SW480 (cell line): ENCODE measurements around the gene MED26.

Experiments used
- DNase-seq: peaks from one replicate; pipeline ENCODE4 v3.0.0-alpha.2; 2016; ENCODE audit warnings: low spot score

The MED26 gene

DNA sequence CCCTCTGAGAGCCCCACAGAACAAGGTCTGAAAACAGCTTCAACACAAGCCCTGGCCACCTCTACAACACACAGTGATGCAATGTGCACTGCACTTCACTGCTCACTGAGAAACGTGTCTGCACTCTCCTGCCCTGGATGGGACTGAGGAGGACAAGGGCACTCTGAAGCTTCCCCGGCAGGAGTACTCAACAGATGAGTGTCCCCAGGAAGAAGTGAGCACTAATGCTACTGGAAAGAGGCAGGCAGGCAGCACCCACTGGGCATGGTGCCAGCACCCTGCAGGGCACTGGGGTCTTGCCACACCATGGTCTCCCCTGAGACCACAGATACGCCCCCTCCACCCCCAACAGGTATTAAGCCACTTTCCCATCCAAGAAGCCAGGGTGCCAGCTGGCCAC is 38.1 kb downstream of the MED26 start:
- DNase-seq = no peak

DNA sequence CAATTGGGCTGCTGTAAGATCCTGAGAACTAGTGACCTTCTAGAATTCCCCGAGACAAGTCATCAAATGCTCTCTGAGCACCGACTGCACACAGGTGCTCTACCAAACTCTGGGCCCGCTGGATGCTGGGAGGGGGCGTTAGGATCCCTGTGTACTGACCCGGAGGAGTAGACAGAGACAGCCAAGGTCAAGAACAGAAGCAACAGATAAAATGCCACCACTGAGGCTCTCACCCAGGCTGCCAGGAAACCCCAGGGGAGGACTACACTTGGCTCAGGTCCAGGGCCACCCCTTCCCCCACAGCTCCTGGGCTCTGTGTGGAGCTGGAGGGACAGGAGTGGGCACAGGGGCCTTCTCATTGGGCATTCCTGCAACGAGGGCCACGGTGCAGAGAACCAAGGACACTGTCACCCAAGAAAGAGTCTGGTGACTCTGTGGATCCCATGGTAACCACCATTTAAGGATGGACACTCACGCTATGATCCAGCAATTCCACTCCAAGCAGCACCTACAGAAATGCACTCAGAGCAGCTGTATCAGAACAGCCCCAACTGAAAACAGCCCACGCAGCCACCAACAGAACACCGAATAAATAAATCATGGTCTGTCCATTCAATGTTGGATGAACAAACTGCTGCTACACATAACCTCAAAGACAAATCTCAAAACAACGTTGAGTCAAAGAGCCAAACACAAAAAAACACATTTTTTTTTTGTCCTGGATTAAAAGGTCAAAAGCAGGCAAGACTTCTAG is 39.0 kb downstream of the MED26 start:
- DNase-seq = no peak

DNA sequence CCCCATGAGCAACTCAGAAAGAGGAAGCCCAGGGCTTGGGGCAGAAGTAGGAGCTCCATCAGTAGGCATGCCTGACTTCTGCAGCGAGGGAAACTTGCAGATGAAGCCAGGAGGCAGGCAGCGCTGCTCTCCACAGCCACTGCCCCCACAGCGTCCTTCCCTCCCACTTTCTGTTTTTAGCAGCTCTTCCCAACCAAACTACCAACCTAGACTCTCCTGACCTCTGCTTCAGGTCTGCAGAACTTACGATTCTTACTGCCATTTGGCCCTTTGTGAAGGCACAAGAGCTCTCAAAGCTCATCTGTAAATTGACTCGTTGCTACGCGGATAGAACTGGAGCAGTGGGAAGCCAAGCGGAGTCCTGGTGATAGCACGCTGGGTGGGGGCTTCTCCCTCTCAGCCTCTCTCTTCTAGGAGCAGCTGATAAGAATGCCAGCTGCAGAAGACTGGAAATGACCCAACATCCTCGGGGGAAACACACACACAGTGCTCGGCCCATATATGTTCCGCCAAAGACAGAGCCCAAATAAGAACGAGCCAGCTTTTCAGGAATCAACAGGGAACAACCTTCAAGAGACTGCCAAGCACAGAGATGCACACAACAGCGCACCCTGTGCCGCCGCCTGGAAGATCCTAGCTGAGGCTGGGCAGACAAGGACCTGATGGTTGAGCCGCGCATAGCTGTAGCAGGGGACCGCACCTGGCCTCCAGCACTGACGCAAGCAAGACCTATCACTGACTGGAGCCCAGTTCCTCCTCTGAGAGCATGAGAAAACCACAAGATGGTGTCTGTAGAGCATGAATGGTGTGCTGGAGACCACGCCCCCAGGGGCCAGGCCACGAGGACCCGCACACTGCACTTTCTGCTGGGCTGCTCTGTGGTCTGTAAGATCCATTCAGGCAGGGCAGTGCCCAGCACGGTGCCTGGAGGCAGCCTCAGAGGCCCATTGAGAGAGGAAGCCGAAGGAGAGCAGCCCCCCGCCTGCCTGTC is 39.9 kb downstream of the MED26 start:
- DNase-seq = no peak

DNA sequence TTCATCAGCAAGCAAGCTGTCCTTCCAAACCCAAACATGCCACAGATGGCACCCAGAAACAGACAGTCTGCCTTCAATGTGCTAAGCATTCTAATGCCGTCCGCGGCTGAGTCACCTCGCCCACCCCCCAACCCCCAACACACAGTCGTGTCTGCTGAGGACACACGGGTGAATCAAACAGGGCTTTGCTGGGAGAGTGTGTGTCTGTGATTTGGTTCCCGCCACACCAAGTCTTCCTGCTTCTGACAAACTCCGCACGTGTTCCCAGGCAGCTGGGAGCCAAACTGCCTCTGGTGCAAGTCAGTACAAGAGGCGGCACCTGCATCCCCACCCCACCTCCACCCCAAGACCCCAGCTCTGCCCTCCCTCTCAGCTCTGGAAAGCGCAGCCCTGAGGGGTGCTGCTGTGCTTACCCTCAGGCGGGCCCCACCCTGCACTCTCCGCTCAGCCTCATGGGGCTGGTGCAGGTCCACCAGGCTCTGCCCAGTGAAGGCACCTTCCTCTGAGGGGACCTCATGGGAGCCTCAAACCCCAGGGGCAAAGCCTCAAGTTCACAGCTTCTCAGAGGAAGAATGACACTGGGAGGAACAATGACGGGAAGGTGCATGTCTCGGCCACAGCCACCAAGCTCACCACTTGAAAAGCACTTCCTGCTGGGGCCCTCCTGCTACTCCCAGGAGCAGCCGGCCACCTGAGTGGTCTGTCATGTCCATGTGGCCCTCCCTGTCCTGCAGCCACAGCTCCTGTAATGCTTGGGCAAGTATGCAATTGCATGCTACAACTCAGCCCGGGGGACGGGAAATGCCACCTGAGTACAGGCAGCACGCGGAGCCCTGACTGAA is 40.8 kb downstream of the MED26 start:
- DNase-seq = no peak

DNA sequence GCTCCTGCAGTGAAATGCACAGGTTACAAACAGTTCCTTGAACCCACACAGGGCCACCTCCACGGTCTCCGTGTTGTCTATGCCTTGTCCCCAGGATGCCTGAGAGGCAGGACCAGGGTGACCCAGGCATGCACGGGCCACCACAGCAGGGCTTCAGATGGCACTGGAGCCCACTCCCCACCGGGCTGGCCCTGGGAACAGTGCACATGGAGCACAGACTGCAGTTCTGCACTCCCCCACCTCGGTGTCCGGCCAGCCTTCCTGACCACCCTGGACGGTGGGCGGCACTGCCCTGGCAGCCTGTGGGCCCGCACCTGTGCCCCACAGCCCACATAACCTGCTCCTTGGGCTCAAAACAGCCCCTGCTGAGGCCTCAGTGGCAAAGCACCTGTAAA is 41.5 kb downstream of the MED26 start:
- DNase-seq = no peak

DNA sequence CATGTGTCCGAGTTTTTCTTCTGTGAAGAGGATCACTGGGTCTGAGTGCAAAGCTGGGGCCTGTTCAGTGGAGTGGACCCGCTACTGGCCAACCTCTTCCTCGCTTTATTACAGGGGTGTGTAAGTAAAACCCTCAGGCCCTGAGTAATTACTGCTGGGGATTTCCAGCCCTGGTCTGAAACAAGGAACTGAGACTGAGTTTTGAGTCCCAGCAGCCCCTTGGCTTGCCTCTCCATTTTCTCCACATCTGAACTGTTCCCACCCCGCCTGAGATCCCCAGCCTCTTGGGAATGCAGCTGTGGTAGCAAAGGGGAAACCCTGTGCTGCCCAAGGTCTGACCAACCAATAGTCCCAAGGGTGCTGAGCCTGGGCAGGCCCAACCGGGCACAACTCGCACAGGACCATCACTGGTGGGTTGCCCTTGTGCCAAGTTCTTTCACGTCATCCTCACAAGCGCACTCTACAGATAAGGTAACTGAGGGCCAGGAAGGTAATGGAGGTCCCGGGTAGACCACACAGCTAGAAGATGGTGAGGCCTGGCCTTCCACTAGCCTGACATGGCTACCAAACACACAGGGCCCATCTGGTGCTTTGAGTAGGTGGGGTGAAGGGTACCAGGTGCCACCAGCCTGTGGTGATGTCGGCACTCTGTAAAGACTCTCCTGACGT is 42.1 kb downstream of the MED26 start:
- DNase-seq = no peak

DNA sequence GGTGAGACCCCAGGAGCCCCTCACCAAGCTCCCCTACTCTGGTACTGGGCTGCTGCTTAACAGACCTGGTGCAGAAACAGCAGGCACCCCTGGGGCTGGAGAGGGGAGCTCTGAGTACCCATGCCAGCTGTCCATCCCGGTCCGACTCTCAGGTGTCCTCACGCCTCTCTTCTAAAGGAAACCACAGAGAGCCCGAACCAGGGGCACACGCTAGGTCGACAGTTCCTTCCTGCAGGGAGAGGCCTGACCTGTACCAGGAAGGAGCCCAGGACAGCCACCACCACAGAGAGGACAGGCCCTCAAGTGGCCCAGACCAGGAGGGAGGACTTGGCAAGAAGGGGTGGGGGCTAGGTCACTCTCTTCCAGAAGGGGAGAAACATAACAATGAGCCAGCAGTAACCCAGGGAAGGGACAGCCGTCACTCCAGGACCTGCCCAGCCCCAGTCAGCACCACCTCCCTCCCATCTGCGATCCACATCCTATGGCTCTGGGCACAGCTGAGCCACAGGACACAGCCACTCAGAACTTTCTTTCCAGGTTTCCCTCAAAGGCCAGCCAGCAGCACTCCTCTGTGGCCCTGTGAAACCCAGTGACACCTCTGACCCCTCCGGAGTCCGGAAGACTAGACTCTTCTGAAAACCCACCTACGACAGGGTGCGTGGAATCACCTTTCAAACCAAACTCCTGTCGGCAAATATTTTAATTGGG is 42.8 kb downstream of the MED26 start:
- no peak for DNase-seq

DNA sequence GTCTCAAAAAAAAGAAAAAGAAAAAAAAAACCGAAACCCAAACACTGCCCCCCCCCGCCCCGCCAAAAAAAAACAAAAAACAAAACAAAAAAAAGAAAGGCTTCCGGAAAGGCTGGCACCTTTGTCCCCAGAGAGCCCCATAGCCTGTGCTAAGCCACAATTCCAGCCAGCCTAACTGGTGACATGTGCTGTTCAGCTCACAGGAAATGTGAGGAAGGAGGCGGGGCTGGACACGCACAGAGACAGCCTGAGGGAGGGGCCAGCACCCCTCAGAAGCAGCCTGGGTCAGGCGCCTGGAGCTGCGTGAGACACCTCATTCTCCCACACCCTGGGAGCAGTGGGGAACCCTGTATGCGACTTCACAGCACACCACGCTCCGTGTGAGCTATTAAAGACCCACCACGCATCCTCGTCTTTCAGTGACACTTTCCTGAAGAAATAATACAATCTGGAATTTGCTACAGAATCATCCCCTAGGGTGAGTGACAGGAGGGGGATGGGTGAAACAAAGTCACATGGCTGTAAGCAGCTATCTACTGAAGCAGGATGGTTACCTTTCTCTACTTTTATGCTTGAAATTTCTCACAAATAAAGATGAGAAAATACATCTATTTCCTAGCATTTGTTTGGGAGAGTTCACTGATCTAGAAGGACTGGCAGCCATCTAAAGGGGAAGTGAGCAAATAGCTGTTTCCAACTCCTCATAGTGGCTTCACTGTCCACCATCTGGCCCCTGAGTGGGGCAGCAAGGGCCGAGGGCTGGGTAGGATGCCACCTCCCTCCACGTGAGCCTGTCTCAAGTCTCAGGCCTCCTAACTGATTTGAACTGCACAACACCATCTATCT is 43.5 kb downstream of the MED26 start:
- DNase-seq = peak; percentile 82

DNA sequence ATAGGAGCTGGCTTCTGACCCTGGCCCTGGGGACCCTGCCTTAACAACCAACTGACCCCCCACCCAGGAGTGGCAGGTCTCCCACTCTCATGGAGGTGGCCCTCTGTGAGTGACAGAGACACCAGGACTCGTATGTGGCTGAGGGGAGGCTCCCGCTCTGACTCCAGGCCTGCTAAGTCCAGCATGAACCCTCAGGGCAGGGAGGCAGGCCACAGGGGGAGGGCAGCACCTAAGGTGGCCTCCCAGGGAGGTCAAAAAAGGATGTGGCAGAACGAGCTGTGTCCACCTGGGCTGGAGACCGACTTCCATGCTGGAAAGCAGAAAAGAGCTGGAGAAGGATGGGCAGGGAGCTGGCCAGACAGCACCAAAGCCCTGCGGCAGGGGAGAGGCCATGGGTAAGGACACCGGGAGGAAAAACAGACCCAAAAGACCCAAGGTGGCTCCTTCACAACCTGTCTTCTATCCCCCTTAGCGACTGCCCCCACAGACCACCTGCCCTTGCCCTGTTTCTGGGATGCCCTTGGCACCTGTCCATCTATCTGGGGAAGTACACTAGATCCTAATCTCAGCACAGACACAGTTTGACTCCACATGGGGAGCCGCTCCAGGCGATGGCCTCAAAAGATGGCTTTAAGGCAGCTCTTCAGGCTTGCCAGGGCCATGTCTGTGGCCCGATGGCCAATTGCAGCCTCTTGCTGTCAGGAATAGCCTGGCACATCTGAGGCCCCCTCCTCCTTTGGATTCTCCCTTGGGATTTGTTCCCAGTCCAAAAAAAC is 45.3 kb downstream of the MED26 start:
- DNase-seq = no peak

DNA sequence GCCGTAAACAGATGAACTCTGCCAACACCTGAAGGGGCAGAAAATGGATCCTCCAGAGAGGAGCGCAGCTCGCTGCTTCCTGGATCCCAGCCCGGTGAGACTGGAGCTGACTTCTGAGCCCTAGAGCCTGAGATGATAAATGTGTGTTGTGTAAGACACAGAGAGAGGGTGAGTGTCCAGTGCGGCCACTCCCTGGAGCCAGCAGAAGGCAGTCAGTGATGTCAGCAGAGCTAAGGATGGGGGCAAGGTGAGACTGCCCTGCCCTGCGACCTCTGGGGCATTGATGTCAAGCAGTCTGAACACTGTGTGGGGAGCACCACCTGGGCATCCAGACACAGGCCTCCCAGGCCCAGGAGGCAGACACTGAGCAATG is 46.0 kb downstream of the MED26 start:
- DNase-seq = no peak

DNA sequence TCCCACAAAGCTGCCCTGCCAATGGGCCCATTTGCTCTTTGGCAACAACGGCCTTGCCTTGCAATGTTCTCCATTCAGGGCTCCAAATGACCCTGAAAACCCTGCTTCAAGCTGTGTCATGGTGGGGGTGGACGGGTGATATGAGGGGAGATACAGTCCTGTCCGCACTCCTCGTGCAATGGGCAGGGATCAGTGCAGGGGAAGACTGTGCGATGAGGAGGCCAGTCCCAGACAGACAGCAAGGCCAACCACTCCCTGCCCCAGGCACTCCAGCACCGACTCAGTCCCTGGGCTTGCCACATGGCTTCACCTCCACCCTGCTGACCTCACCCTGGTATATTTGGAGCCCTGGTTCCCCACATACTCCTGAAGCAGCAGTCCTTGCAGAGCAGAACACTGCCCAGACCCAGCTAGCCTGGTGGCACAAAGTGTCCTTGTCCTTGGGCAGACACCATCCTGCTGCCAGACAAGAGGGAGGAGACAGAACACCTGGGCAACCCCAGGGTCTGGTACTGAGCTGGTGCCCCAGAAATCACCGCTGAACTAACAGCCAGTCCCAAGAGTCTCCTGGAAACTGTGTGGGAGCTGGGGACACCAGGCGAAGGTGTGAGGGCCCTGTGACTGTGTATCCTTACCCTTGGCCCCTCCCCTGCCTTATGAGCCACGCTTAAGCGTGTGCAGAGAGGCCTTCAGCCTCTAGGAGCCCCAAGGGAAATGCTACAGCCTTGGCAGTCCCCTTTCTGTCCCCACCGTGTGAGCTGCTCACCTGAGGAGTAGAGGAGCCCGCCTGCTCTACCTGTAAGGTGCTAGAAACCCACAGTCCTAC is 46.6 kb downstream of the MED26 start:
- no peak for DNase-seq

DNA sequence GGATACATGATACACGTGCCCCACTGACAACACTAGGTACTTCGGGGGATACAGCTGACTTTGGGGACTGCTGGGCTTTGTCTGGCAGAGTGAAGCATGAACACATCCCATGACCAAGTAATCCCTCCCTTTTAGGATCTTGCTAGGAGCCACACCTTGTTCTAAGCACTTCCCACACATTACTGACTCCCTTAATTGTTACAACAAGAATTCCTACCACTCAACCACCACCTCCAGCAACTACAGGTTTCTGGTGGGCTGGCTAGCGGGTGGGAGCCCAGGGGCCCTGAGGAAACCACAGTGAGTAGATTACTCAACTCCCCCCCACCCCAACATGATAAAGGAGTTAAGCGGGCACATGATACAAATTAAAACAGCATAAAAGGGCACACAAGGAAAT is 48.6 kb downstream of the MED26 start:
- DNase-seq = no peak

DNA sequence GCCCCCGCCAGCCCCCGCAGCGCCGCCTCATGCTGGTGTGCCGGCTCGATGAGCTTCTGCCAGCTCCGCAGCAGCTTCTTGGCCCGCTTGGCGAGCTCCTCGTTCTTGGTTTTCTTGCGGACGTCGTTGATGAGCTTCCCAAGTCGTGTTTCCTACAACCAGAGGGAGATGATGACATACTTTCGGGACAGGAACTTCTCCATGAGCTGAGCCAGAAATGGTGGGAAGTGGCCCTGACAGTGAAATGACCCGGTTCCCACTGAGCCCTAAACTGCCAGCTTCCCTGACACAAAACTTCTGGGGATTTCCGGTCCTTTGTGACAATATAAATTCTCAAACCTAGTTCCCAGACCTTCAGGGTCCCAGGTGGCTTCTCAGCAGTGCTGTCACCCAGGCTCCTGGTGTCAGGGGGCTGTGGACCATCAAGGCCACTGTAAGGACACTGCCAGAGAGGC is 50.4 kb downstream of the MED26 start:
- no peak for DNase-seq

DNA sequence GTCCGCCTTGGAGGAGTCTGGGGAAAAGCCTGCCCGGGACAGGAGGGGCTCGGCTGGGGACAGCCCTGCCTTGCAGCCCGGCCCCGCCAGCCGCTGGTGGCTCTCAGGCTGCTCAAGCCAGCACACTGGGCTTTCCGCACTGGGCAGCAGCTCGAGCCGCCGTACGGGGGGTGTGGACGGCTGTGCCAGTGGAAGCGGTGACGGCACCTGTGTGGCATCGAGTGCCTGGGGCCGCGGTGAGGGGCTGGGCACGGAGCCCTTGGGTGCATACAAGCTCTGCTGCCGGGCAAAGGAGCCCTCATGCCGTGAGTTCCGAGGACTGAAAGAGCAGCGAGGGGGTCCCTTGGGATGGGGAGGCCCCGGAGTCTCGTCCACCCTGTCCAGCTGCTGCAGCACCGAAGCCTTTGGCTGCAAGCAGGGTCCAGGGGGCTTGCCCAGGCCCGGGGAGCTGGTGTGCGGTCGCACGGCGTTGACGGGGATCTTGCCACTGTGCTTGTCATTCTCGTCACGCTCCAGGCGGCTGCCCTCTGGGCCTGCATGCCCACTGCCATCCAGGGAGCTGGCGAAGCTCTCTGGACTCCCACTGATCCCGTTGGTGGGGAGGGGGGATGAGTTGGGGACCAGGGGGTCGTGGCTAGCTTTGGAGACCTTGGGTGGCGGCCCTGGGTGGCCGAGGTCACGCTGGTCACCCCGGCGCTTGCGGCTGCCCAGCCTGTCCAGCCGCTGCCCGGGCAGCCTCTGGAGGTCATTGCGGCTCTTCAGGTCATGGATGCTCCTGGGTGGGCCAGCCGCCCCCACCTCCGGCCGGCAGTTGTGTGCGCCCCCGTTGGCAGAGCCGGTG is 51.1 kb downstream of the MED26 start:
- no peak for DNase-seq

DNA sequence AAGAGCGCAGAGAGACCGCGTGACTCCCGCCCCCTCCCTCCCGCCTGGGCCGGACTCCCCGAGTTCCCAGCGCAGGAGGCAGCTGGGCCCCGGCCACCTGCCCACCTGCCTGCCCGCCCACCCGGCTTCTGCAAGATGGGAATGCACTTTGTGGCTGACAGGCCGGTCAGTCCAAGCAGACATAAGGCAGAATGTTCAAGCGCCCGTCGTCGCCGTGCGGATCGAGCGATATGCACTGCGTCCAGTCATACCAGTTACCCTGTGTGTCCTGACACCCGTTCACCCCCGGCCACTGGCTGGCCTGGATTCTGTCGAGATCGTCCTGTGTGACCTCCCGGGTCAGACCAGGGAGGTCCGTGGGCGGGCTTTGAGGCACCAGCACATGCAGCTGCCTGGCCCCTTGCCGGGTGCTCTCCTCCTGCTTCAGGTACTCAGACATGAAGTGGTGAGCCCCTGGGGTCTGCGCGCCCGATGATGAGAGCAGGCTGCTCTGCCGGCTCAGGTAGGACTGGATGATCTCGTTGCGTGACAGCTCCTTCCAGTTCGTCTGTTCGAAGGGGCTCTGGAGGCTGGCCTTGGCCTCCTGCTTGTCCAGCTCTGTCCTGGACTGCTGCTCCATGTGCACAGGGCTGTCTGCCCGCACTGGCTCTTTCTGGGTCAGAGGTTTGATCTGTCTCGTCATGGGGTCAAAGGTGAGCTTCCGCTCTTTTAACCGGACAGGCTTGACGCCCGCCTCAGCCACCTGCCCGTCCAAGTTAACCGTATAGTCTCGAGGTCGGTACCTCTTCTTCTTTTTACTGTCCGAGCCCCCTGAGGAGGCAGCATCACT is 51.9 kb downstream of the MED26 start:
- no peak for DNase-seq

DNA sequence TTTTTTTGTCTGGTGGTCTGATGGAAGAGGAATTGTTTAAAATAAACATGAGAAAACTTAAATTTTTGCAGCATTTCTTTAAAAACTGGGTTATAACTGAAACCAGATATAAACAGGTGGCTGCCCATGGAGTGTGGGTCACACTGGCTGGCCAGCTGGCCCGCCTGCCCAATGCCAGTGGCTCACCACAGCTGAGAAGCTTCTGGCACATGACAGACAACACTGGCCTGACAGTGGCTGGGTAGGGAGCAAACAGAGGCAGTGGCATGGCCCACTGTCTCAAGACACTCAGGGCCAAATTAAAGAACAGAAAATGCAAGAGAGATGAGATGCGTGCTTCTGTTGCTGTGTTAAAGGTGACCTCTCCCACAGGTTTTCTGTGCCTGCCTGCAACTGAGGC is 52.7 kb downstream of the MED26 start:
- DNase-seq = no peak

DNA sequence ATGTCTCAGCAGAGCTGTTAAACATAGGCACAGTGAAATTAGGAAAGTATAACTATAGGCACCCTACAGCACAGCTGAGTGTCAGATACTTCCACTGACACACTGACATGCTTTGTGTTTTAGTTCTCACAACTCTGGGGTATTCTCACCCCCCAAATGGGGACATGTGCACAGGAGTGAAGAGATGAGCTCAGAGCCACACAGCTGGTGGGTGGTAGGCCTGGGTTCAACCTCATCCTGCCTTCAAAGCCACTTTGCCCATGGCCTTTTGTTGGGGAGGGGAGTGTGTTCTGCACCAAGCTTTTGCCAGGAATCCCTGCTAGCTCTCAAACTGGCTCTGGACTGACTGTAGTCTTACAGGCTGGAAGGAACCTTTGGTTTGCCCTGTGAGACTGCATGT is 54.1 kb downstream of the MED26 start:
- DNase-seq = no peak
